Ectodermal cell (in vitro differentiated cells): ENCODE data around the gene C9.

Experiments used
- H3K27ac ChIP-seq: 2 replicates; pipeline ENCODE4 v1.7.0; 2013; ENCODE audit warnings: mild to moderate bottlenecking, low read depth, low read length; ENCODE audit not compliant: insufficient read depth, poor library complexity, severe bottlenecking
- H3K27me3 ChIP-seq: 2 replicates; pipeline ENCODE4 v1.7.0; 2013; ENCODE audit warnings: mild to moderate bottlenecking, low read length; ENCODE audit not compliant: insufficient read depth, control insufficient read depth, poor library complexity, severe bottlenecking
- H3K36me3 ChIP-seq: one replicate; pipeline ENCODE4 v1.7.0; 2013; ENCODE audit warnings: low read length; ENCODE audit not compliant: control insufficient read depth, insufficient read depth
- H3K4me1 ChIP-seq: one replicate; pipeline ENCODE4 v1.7.0; 2013; ENCODE audit warnings: low read length; ENCODE audit not compliant: control insufficient read depth, insufficient read depth
- H3K4me3 ChIP-seq: 2 replicates; pipeline ENCODE4 v1.7.0; 2013; ENCODE audit warnings: low read depth, low read length, control low read depth; ENCODE audit not compliant: insufficient read depth
- H3K9me3 ChIP-seq: 2 replicates; pipeline ENCODE4 v1.7.0; 2013; ENCODE audit warnings: mild to moderate bottlenecking, low read length, moderate library complexity; ENCODE audit not compliant: control insufficient read depth
- WGBS, 2 experiments: methylation state at CpG; one replicate each; pipeline ENCODE4 v1.1.7; 2013; ENCODE audit warnings: missing lambda C conversion rate in 2 of 2; 5-methylcytosine and 5-hydroxymethylcytosine counted together

The C9 gene

GRCh38 chr5:39360471-39361111 lies 3.7 kb downstream of the C9 start:
- Histone ChIP-seq H3K27ac (no peak overlapping the region), H3K27me3 (no peaks in the 10 kb centered on the region), H3K4me1 (no peaks in the 10 kb centered on the region), H3K4me3 (no peak overlapping the region), H3K9me3 (no peaks in the 10 kb centered on the region), H3K36me3 (no peaks in the 10 kb centered on the region)
- WGBS, 2 experiments, result 92 to 94% methylated on average over 5 of the region's 5 CpGs

GRCh38 chr5:39356263-39356662 lies 8.0 kb downstream of the C9 start:
- Histone ChIP-seq H3K27me3 (no peaks in the 10 kb centered on the region), H3K36me3 (no peaks in the 10 kb centered on the region), H3K27ac (no peak overlapping the region), H3K4me3 (no peak overlapping the region), H3K4me1 (no peaks in the 10 kb centered on the region), H3K9me3 (no peaks in the 10 kb centered on the region)
- WGBS, 2 experiments, result 92 to 100% methylated on average over 3 of the region's 3 CpGs

GRCh38 chr5:39355324-39355723 lies 9.0 kb downstream of the C9 start:
- no peak overlapping the region for H3K4me3 ChIP-seq
- no peaks in the 10 kb centered on the region for H3K9me3 ChIP-seq
- no peaks in the 10 kb centered on the region for H3K4me1 ChIP-seq
- WGBS, 2 experiments, result 60 to 63% methylated on average over 3 of the region's 3 CpGs
- no peaks in the 10 kb centered on the region for H3K27me3 ChIP-seq
- no peak overlapping the region for H3K27ac ChIP-seq
- no peaks in the 10 kb centered on the region for H3K36me3 ChIP-seq

GRCh38 chr5:39353717-39354399 lies 10.4 kb downstream of the C9 start:
- WGBS, 2 experiments, result 87 to 93% methylated on average over 1 of the region's 1 CpG
- Histone ChIP-seq H3K4me1 (no peaks in the 10 kb centered on the region), H3K4me3 (no peak overlapping the region), H3K27me3 (no peaks in the 10 kb centered on the region), H3K9me3 (no peaks in the 10 kb centered on the region), H3K36me3 (no peaks in the 10 kb centered on the region), H3K27ac (no peak overlapping the region)

GRCh38 chr5:39352951-39353350 lies 11.3 kb downstream of the C9 start:
- Histone ChIP-seq H3K4me3 (no peak overlapping the region), H3K4me1 (no peaks in the 10 kb centered on the region), H3K9me3 (no peaks in the 10 kb centered on the region), H3K27ac (no peak overlapping the region), H3K27me3 (no peaks in the 10 kb centered on the region), H3K36me3 (no peaks in the 10 kb centered on the region)
- 90 to 96% methylated on average over 1 of the region's 1 CpG for whole genome bisulfite sequencing, 2 experiments

GRCh38 chr5:39352170-39352569 lies 12.1 kb downstream of the C9 start:
- H3K9me3 ChIP-seq, result no peaks in the 10 kb centered on the region
- H3K27ac ChIP-seq, result no peak overlapping the region
- H3K4me1 ChIP-seq, result no peaks in the 10 kb centered on the region
- H3K4me3 ChIP-seq, result no peak overlapping the region
- H3K36me3 ChIP-seq, result no peaks in the 10 kb centered on the region
- no peaks in the 10 kb centered on the region for H3K27me3 ChIP-seq
- 81 to 94% methylated on average over 2 of the region's 2 CpGs for WGBS, 2 experiments

- Histone ChIP-seq H3K27ac (no peak overlapping the region), H3K36me3 (no peaks in the 10 kb centered on the region), H3K4me1 (no peaks in the 10 kb centered on the region), H3K4me3 (no peak overlapping the region), H3K9me3 (no peaks in the 10 kb centered on the region), H3K27me3 (no peaks in the 10 kb centered on the region)
- WGBS, 2 experiments, result 90 to 92% methylated on average over 4 of the region's 4 CpGs
Measured at GRCh38 chr5:39349484-39349883, 14.8 kb downstream of the C9 start.

GRCh38 chr5:39342460-39342859 lies 21.8 kb downstream of the C9 start:
- Histone ChIP-seq H3K9me3 (no peaks in the 10 kb centered on the region), H3K4me1 (no peaks in the 10 kb centered on the region), H3K27ac (no peak overlapping the region), H3K36me3 (no peaks in the 10 kb centered on the region), H3K4me3 (no peak overlapping the region), H3K27me3 (no peaks in the 10 kb centered on the region)
- 90 to 92% methylated on average over 1 of the region's 1 CpG for WGBS, 2 experiments

- 85 to 97% methylated on average over 1 of the region's 1 CpG for WGBS, 2 experiments
- Histone ChIP-seq H3K4me1 (no peaks in the 10 kb centered on the region), H3K4me3 (no peak overlapping the region), H3K9me3 (no peaks in the 10 kb centered on the region), H3K36me3 (no peaks in the 10 kb centered on the region), H3K27ac (no peak overlapping the region), H3K27me3 (no peaks in the 10 kb centered on the region)
Measured at GRCh38 chr5:39341896-39342295, 22.4 kb downstream of the C9 start.

- 86 to 96% methylated on average over 1 of the region's 1 CpG for WGBS, 2 experiments
- no peaks in the 10 kb centered on the region for H3K9me3 ChIP-seq
- no peaks in the 10 kb centered on the region for H3K4me1 ChIP-seq
- no peak overlapping the region for H3K4me3 ChIP-seq
- no peaks in the 10 kb centered on the region for H3K36me3 ChIP-seq
- no peaks in the 10 kb centered on the region for H3K27me3 ChIP-seq
- no peak overlapping the region for H3K27ac ChIP-seq
Measured at GRCh38 chr5:39340506-39340905, 23.8 kb downstream of the C9 start.
